Osteoblast (primary cell): ENCODE data around the gene TMEM191B. TPM values are rescaled to one million over a fixed set of nuclear protein-coding genes. Genes with fewer than 3 reads are reported as not detected.
"Not testable (repeated sequence)": the region's sequence is repeated elsewhere in the genome, so short reads cannot be mapped to it uniquely, and the experiment has no call there.

Experiments
- DNase-seq: peaks from one replicate; pipeline ENCODE4 v3.0.0; 2011; ENCODE audit warnings: low spot score, mixed read lengths; ENCODE audit not compliant: insufficient read length; ENCODE audit errors: missing footprints
- H2AFZ ChIP-seq: 2 replicates; pipeline ENCODE4 v1.6.0; 2011; ENCODE audit warnings: mild to moderate bottlenecking, low read length
- H3K27ac ChIP-seq: 2 replicates; pipeline ENCODE4 v1.5.1; 2011; ENCODE audit warnings: mild to moderate bottlenecking, low read depth, low read length, moderate library complexity
- H3K27me3 ChIP-seq: 2 replicates; pipeline ENCODE4 v1.6.0; 2012; ENCODE audit warnings: mild to moderate bottlenecking, control low read depth, inconsistent platforms, low read length, moderate library complexity; ENCODE audit not compliant: insufficient read depth
- H3K36me3 ChIP-seq: 2 replicates; pipeline ENCODE4 v1.5.1; 2011; ENCODE audit warnings: mild to moderate bottlenecking, low read length, control low read depth, moderate library complexity; ENCODE audit not compliant: insufficient read depth
- H3K4me1 ChIP-seq: 2 replicates; pipeline ENCODE4 v1.5.1; 2011; ENCODE audit warnings: mild to moderate bottlenecking, low read length, control low read depth, moderate library complexity; ENCODE audit not compliant: insufficient read depth
- H3K4me2 ChIP-seq: 2 replicates; pipeline ENCODE4 v1.6.0; 2011; ENCODE audit warnings: mild to moderate bottlenecking, low read length; ENCODE audit not compliant: insufficient read depth
- H3K4me3 ChIP-seq: fragments of 200-600 bp; sonication (generic); 3 replicates; pipeline ENCODE4 v1.5.1; 2012; ENCODE audit warnings: mild to moderate bottlenecking, low read length, inconsistent platforms; ENCODE audit not compliant: insufficient read depth
- H3K79me2 ChIP-seq: 2 replicates; pipeline ENCODE4 v1.6.0; 2012; ENCODE audit warnings: mild to moderate bottlenecking, low read length, control low read depth, inconsistent platforms; ENCODE audit not compliant: insufficient read depth
- H3K9me3 ChIP-seq: 2 replicates; pipeline ENCODE4 v1.5.1; 2011; ENCODE audit warnings: low read depth, low read length, control low read depth
- H4K20me1 ChIP-seq: 2 replicates; pipeline ENCODE4 v1.6.0; 2012; ENCODE audit warnings: mild to moderate bottlenecking, low read length, control low read depth; ENCODE audit not compliant: insufficient read depth
- total RNA-seq: library from RNA; depleted of rRNA; stranded (reverse); fragments of >200 nt; gene quantifications from 2 replicates; pipeline ENCODE4 v1.2.3, GENCODE V29; 2012

The TMEM191B gene
- total RNA-seq: 1.2 TPM in 1 of 2 replicates, not detected in the other

GRCh38 chr22:18527752-18528596 lies at the start of gene TMEM191B:
TSS of gene TMEM191B (plus strand) at chr22:18527802. CDS start at chr22:18527981, 179 bp downstream.
- H4K20me1 ChIP-seq, DNase-seq, H3K4me1 ChIP-seq, H2AFZ ChIP-seq, H3K36me3 ChIP-seq, H3K79me2 ChIP-seq, H3K27ac ChIP-seq, H3K9me3 ChIP-seq, H3K27me3 ChIP-seq, H3K4me3 ChIP-seq: not testable (repeated sequence)
- peak within 1 kb of the TSS; percentile 43 for H3K4me2 ChIP-seq

- H3K9me3 ChIP-seq, H3K27me3 ChIP-seq, H3K27ac ChIP-seq, H4K20me1 ChIP-seq, H3K4me3 ChIP-seq, H3K79me2 ChIP-seq, DNase-seq, H3K4me2 ChIP-seq, H3K36me3 ChIP-seq, H3K4me1 ChIP-seq, H2AFZ ChIP-seq: not testable (repeated sequence)
Measured at GRCh38 chr22:18496227-18496626, 31.4 kb upstream of the TMEM191B start.

GRCh38 chr22:18511327-18511726 lies 16.3 kb upstream of the TMEM191B start:
- DNase-seq, H4K20me1 ChIP-seq, H3K4me3 ChIP-seq, H3K79me2 ChIP-seq, H3K36me3 ChIP-seq, H3K9me3 ChIP-seq, H3K27ac ChIP-seq, H3K4me1 ChIP-seq, H2AFZ ChIP-seq, H3K27me3 ChIP-seq, H3K4me2 ChIP-seq: not testable (repeated sequence)

- not testable (repeated sequence) for H3K4me2 ChIP-seq, H3K36me3 ChIP-seq, H3K4me1 ChIP-seq, H3K79me2 ChIP-seq, DNase-seq, H3K9me3 ChIP-seq, H3K4me3 ChIP-seq, H2AFZ ChIP-seq, H3K27ac ChIP-seq, H3K27me3 ChIP-seq, H4K20me1 ChIP-seq
Measured at GRCh38 chr22:18512378-18512777, 15.2 kb upstream of the TMEM191B start.

- not testable (repeated sequence) for H3K36me3 ChIP-seq, H3K79me2 ChIP-seq, H3K4me3 ChIP-seq, H4K20me1 ChIP-seq, H3K9me3 ChIP-seq, H2AFZ ChIP-seq, H3K4me1 ChIP-seq, H3K27me3 ChIP-seq, H3K4me2 ChIP-seq, H3K27ac ChIP-seq, DNase-seq
Measured at GRCh38 chr22:18513454-18513853, 14.1 kb upstream of the TMEM191B start.

- not testable (repeated sequence) for DNase-seq, H3K9me3 ChIP-seq, H3K36me3 ChIP-seq, H4K20me1 ChIP-seq, H3K27me3 ChIP-seq, H3K79me2 ChIP-seq, H3K4me1 ChIP-seq, H3K27ac ChIP-seq, H3K4me3 ChIP-seq, H2AFZ ChIP-seq, H3K4me2 ChIP-seq
Measured at GRCh38 chr22:18518061-18518460, 9.5 kb upstream of the TMEM191B start, which contains the start of gene GGTLC3. TSS of gene GGTLC3 (minus strand) at chr22:18518161. CDS start at chr22:18517897, 264 bp downstream.

- not testable (repeated sequence) for H3K36me3 ChIP-seq, H3K79me2 ChIP-seq, H3K27me3 ChIP-seq, H4K20me1 ChIP-seq, H3K9me3 ChIP-seq, DNase-seq, H3K4me3 ChIP-seq, H2AFZ ChIP-seq, H3K4me2 ChIP-seq, H3K27ac ChIP-seq, H3K4me1 ChIP-seq
Measured at GRCh38 chr22:18522762-18523161, 4.8 kb upstream of the TMEM191B start.

GRCh38 chr22:18523328-18523727 lies 4.3 kb upstream of the TMEM191B start:
- not testable (repeated sequence) for H4K20me1 ChIP-seq, H3K79me2 ChIP-seq, H3K36me3 ChIP-seq, H3K4me1 ChIP-seq, H3K9me3 ChIP-seq, H3K4me3 ChIP-seq, H3K27ac ChIP-seq, H3K4me2 ChIP-seq, H2AFZ ChIP-seq, H3K27me3 ChIP-seq, DNase-seq
